Measurements from ENCODE around the gene MPL. TPM values are rescaled to one million over a fixed set of nuclear protein-coding genes. Genes with fewer than 3 reads are reported as not detected.

MPL gene
- total and polyA plus RNA-seq, 10 donors: 0.47 to 2.2 (median 1.3) TPM; not detected in 4

DNA sequence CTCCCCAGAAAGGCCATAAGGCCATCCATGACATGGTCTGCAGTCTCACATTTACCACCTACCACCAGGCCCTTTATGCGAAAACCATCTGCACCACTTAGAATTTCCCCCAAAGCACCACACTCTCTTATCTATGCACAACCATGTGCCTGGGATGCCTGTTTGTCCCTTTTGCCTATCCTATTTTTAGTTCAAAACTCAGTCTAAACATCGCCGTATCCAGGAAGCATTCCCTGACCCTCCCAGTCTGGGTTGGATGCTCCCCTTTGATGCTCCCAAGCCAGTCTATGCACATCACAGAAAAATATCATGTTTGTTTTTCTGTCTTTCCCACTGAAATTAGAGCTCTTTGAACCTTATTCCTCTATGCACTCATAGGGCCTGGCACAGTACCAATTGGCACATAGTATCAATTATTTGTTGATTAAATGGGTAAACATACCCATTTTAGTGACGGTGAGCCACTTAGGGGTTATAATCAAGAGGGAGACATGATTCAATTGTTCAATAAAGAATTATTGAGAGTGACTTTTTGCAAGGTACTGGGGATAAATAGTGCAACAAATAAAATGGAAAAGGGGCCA, 6.7 kb downstream of the MPL start:
- 69 to 89% (median 86%) methylated on average over 4 of the region's 4 CpGs for WGBS, 5 donors
- no peak for DNase-seq
- TF ChIP-seq, protein P1, sequence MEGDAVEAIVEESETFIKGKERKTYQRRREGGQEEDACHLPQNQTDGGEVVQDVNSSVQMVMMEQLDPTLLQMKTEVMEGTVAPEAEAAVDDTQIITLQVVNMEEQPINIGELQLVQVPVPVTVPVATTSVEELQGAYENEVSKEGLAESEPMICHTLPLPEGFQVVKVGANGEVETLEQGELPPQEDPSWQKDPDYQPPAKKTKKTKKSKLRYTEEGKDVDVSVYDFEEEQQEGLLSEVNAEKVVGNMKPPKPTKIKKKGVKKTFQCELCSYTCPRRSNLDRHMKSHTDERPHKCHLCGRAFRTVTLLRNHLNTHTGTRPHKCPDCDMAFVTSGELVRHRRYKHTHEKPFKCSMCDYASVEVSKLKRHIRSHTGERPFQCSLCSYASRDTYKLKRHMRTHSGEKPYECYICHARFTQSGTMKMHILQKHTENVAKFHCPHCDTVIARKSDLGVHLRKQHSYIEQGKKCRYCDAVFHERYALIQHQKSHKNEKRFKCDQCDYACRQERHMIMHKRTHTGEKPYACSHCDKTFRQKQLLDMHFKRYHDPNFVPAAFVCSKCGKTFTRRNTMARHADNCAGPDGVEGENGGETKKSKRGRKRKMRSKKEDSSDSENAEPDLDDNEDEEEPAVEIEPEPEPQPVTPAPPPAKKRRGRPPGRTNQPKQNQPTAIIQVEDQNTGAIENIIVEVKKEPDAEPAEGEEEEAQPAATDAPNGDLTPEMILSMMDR (IDR thresholded peaks at IDR 0.05 in 8 of 11, conservative IDR thresholded peaks at IDR 0.05 in 3 of 11): no peak
- TF ChIP-seq POLR2AphosphoS5 (IDR thresholded peaks at IDR 0.05): no peak
- no peak for TF ChIP-seq POLR2A (IDR thresholded peaks at IDR 0.05)

DNA sequence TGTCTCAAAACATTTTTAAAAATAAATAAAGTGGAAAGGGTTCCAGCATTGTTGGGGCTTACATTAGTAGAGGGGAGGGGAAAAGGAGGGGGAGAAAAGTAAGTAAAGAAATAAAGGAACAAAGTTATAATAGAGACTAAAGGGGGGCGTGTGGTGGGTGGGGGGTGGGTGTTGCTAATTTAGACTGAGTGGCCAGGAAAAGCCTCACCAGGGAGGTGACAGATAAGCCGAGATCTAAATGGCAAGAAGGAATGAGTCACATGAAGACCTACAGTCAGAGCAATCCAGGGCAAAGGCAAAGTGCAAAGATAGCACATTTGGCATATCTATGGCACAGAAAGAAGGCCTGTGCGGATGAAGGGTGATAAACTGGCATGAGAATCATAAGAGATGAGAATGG, 7.5 kb downstream of the MPL start:
- Histone ChIP-seq H3K9me3 (no peaks in the 10 kb centered on the region), H3K27ac (no peak overlapping the region), H3K4me3 (no peak overlapping the region), H3K36me3 (no peaks in the 10 kb centered on the region), H3K4me1 (peaks cover 0 to 7% (median 0%) of the 10 kb centered on the region in 6 donors), H3K27me3 (replicated peaks in 1 of 7) (no peaks in the 10 kb centered on the region)
- WGBS, 5 donors: 64 to 78% (median 70%) methylated on average over 3 of the region's 3 CpGs
- TF ChIP-seq, protein P1 (IDR thresholded peaks at IDR 0.05 in 8 of 11, conservative IDR thresholded peaks at IDR 0.05 in 3 of 11): no peak
- TF ChIP-seq POLR2A (IDR thresholded peaks at IDR 0.05): no peak
- intact Hi-C loops (cut with DNase I; ENCODE audit: low total_unique reads): no loop called here
- no peak for DNase-seq

More for the DNA sequence above, 6.7 kb downstream of the MPL start:
- intact Hi-C loops (cut with DNase I; ENCODE audit: low total_unique reads): no loop called here
- no peaks in the 10 kb centered on the region for H3K36me3 ChIP-seq
- H3K4me1 ChIP-seq: peaks cover 0 to under 1% (median 0%) of the 10 kb centered on the region in 6 donors
- H3K27me3 ChIP-seq (replicated peaks in 1 of 7): no peaks in the 10 kb centered on the region
- H3K4me3 ChIP-seq: no peak overlapping the region
- H3K9me3 ChIP-seq: no peaks in the 10 kb centered on the region
- no peak overlapping the region for H3K27ac ChIP-seq

DNA sequence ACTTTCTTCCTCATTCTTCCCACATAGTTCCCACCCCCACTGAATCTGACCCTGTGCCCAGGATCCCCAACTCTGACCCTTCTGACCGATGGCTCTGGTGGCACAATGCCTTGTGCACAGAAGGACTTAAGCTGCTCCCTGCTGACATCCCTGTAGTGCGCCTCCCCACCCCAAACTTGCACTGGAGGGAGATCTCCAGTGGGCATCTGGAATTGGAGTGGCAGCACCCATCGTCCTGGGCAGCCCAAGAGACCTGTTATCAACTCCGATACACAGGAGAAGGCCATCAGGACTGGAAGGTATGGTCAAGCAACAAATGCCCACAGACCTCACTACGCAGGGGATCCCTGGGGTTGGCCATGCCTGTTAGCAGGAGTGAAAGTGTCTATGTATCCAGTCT, 9.0 kb downstream of the MPL start:
- TF ChIP-seq POLR2A (IDR thresholded peaks at IDR 0.05) (no peak), POLR2AphosphoS5 (IDR thresholded peaks at IDR 0.05) (no peak)
- TF ChIP-seq, protein P1 (IDR thresholded peaks at IDR 0.05 in 8 of 11, conservative IDR thresholded peaks at IDR 0.05 in 3 of 11): no peak
- intact Hi-C loops (cut with DNase I; ENCODE audit: low total_unique reads): no loop called here
- WGBS, 5 donors: 86 to 100% (median 94%) methylated on average over 5 of the region's 5 CpGs
- Histone ChIP-seq H3K27me3 (replicated peaks in 1 of 7) (no peaks in the 10 kb centered on the region), H3K4me1 (peaks cover 0 to 7% (median 0%) of the 10 kb centered on the region in 6 donors), H3K4me3 (no peak overlapping the region), H3K27ac (no peak overlapping the region), H3K9me3 (no peaks in the 10 kb centered on the region), H3K36me3 (no peaks in the 10 kb centered on the region)
- DNase-seq: no peak

DNA sequence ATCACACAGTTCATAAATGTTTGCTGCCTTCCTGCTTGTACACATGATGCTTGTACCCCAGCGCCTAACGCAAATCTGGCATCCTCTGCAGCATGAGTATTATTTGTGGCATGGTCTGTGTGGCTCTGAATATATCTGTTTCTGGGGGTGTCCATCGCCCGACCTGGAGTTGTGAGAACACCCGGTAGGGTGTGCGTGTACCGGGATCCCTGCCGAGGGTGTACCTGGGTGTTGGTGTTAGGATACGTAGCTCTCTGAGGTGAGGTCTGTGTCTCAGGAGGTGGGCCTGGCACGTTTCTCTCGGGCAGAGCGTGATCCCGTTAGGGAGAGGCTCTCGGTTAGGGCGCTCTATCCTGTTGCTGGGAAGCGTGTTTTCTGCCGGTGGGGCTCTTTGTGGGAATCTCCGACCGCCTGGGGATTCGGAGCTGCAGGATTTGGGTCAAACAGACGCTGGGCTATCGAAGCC, 10.8 kb downstream of the MPL start:
- no peak for DNase-seq
- no peaks in the 10 kb centered on the region for H3K36me3 ChIP-seq
- H3K4me3 ChIP-seq: peak overlapping the region; percentile 29 to 69 (median 40)
- 60 to 88% (median 74%) methylated on average over 9 to 22 of the region's 22 CpGs for WGBS, 5 donors
- peaks cover 0 to 7% (median 0%) of the 10 kb centered on the region in 6 donors for H3K4me1 ChIP-seq
- peak overlapping the region; percentile 29 to 89 (median 84) for H3K27ac ChIP-seq
- no peaks in the 10 kb centered on the region for H3K9me3 ChIP-seq
- intact Hi-C loops (cut with DNase I; ENCODE audit: low total_unique reads): no loop called here
- H3K27me3 ChIP-seq (replicated peaks in 1 of 7): no peaks in the 10 kb centered on the region
- TF ChIP-seq POLR2AphosphoS5 (IDR thresholded peaks at IDR 0.05): no peak
- TF ChIP-seq POLR2A (IDR thresholded peaks at IDR 0.05): no peak
- TF ChIP-seq, protein P1 (IDR thresholded peaks at IDR 0.05 in 8 of 11, conservative IDR thresholded peaks at IDR 0.05 in 3 of 11): no peak

All from spleen (tissue), 11 donors.